Peyer's patch (tissue), 4 donors: ENCODE measurements around the gene PTGES3L.

ENCODE experiments used
- CTCF ChIP-seq, 6 experiments: fragments of 450-650 bp in 4 of 6; fragments of 200-600 bp in 2 of 6; sonication (generic) in 1 of 6; IDR thresholded peaks; one replicate each; pipeline ENCODE4 v1.5.1; 2017 to 2019; ENCODE audit warnings: antibody characterized with exemption in 6 of 6, mild to moderate bottlenecking in 3 of 6, moderate library complexity in 1 of 6
- POLR2A ChIP-seq, 2 donors: fragments of 450-650 bp; IDR thresholded peaks; one replicate each; pipeline ENCODE4 v1.5.1; 2017; ENCODE audit warnings: antibody characterized with exemption in 2 of 2, mild to moderate bottlenecking in 2 of 2, moderate library complexity in 2 of 2

- no peak for TF ChIP-seq POLR2A (IDR thresholded peaks at IDR 0.05)
- TF ChIP-seq CTCF (IDR thresholded peaks at IDR 0.05) = no peak
Observed at GRCh38 chr17:43020030-43020621, 40.2 kb upstream of the PTGES3L start.
